DOHH2 (cell line): Measurements from ENCODE around the gene RGMB.
"Not testable (repeated sequence)": the region's sequence is repeated elsewhere in the genome, so short reads cannot be mapped to it uniquely, and the experiment has no call there.

ENCODE experiments used
- CTCF ChIP-seq: fragments of 200-600 bp; sonication (generic); IDR thresholded peaks from one replicate; pipeline ENCODE4 v1.5.1; 2014; ENCODE audit warnings: antibody characterized with exemption, mild to moderate bottlenecking, low read depth, low read length; ENCODE audit not compliant: poor library complexity, severe bottlenecking
- EZH2phosphoT487 ChIP-seq: fragments of 200-600 bp; sonication (generic); IDR thresholded peaks from 2 replicates; pipeline ENCODE4 v1.6.1; 2017; ENCODE audit warnings: borderline replicate concordance, mild to moderate bottlenecking, antibody characterized with exemption, low read length, moderate library complexity, mixed read lengths

- TF ChIP-seq CTCF, EZH2phosphoT487: not testable (repeated sequence)
These were observed 34.8 kb upstream of the RGMB start for GRCh38 chr5:98738481-98739149.
